ENCODE data around the gene TNIP1. TPM values are rescaled to one million over a fixed set of nuclear protein-coding genes. Genes with fewer than 3 reads are reported as not detected.

The TNIP1 gene
- total RNA-seq, 6 donors from 2014 or later: 109 to 166 (median 130) TPM

- Histone ChIP-seq H3K27ac (peak overlapping the region; percentile 79 to 86 (median 84)), H3K27me3 (no peaks in the 10 kb centered on the region), H3K9me3 (no peaks in the 10 kb centered on the region), H3K4me1 (peaks cover 51 to 67% (median 56%) of the 10 kb centered on the region in 4 donors), H3K36me3 (no peaks in the 10 kb centered on the region), H3K4me3 (no peak overlapping the region)
- TF ChIP-seq EP300 (IDR thresholded peaks at IDR 0.05): no peak
- TF ChIP-seq POLR2AphosphoS5 (IDR thresholded peaks at IDR 0.05): no peak
- no peak for TF ChIP-seq POLR2A (IDR thresholded peaks at IDR 0.05)
- TF ChIP-seq CTCF (IDR thresholded peaks at IDR 0.05): no peak
- DNase-seq: peak in 1 of 2 donors; percentile 65
- peak; percentile 16 to 17 for ATAC-seq (ENCODE audit: low FRiP score in 2 of 2)
- 44 to 48% methylated on average over 12 of the region's 12 CpGs for WGBS, 2 donors
Measured at GRCh38 chr5:151094030-151094851, 13.4 kb upstream of the TNIP1 start.

- Histone ChIP-seq H3K27ac (peak overlapping the region; percentile 79 to 86 (median 84)), H3K27me3 (no peaks in the 10 kb centered on the region), H3K9me3 (no peaks in the 10 kb centered on the region), H3K36me3 (no peaks in the 10 kb centered on the region), H3K4me3 (no peak overlapping the region), H3K4me1 (peaks cover 46 to 62% (median 54%) of the 10 kb centered on the region in 4 donors)
- 8 to 9% methylated on average over 2 of the region's 2 CpGs for WGBS, 2 donors
- peak in 2 of 4 donors; percentile 59 to 89 for TF ChIP-seq EP300 (IDR thresholded peaks at IDR 0.05)
- no peak for TF ChIP-seq CTCF (IDR thresholded peaks at IDR 0.05)
- peak; percentile 78 to 97 for TF ChIP-seq POLR2AphosphoS5 (IDR thresholded peaks at IDR 0.05)
- no peak for TF ChIP-seq POLR2A (IDR thresholded peaks at IDR 0.05)
- ATAC-seq (ENCODE audit: low FRiP score in 2 of 2) (peak; percentile 31 to 75), DNase-seq (peak in 1 of 2 donors; percentile 79)
Measured at GRCh38 chr5:151093476-151093889, 12.6 kb upstream of the TNIP1 start.

GRCh38 chr5:151092762-151093161 lies 11.9 kb upstream of the TNIP1 start:
- no peak overlapping the region for H3K4me3 ChIP-seq
- peaks cover 40 to 67% (median 48%) of the 10 kb centered on the region in 4 donors for H3K4me1 ChIP-seq
- H3K27ac ChIP-seq: peak overlapping the region; percentile 79 to 86 (median 84)
- WGBS, 2 donors: 77 to 84% methylated on average over 2 of the region's 2 CpGs
- TF ChIP-seq POLR2AphosphoS5 (IDR thresholded peaks at IDR 0.05) (peak in 1 of 2 donors; percentile 52), EP300 (IDR thresholded peaks at IDR 0.05) (no peak), POLR2A (IDR thresholded peaks at IDR 0.05) (no peak), CTCF (IDR thresholded peaks at IDR 0.05) (no peak)
- H3K9me3 ChIP-seq: no peaks in the 10 kb centered on the region
- no peaks in the 10 kb centered on the region for H3K36me3 ChIP-seq
- ATAC-seq (ENCODE audit: low FRiP score in 2 of 2) (peak; percentile 61 to 69), DNase-seq (peak in 1 of 2 donors; percentile 70)
- H3K27me3 ChIP-seq: no peaks in the 10 kb centered on the region

GRCh38 chr5:151089726-151090125 lies 8.9 kb upstream of the TNIP1 start:
- ATAC-seq (ENCODE audit: low FRiP score in 2 of 2): no peak
- Histone ChIP-seq H3K9me3 (no peaks in the 10 kb centered on the region), H3K27me3 (no peaks in the 10 kb centered on the region), H3K4me3 (no peak overlapping the region), H3K4me1 (peaks cover 49 to 69% (median 53%) of the 10 kb centered on the region in 4 donors), H3K36me3 (no peaks in the 10 kb centered on the region), H3K27ac (no peak overlapping the region)
- WGBS, 2 donors: 47 to 55% methylated on average over 2 of the region's 2 CpGs
- no peak for DNase-seq
- TF ChIP-seq EP300 (IDR thresholded peaks at IDR 0.05) (no peak), POLR2AphosphoS5 (IDR thresholded peaks at IDR 0.05) (no peak), POLR2A (IDR thresholded peaks at IDR 0.05) (no peak), CTCF (IDR thresholded peaks at IDR 0.05) (no peak)
